ENCODE data around the gene BTG4. TPM values are rescaled to one million over a fixed set of nuclear protein-coding genes. Genes with fewer than 3 reads are reported as not detected.

BTG4 gene
- total RNA-seq, result not detected

- H3K4me3 Mint-ChIP-seq, result peak within 1 kb of the TSS; percentile 34
- peaks cover 48% of the 10 kb centered on the region for H3K27me3 Mint-ChIP-seq
- H3K36me3 Mint-ChIP-seq (ENCODE audit: low read depth), result no peaks in the 10 kb centered on the region
- peak; percentile 35 for ATAC-seq (replicated peaks)
- no peak within 1 kb of the TSS for H3K27ac Mint-ChIP-seq
- H3K4me1 Mint-ChIP-seq, result no peaks in the 10 kb centered on the region
- H3K9me3 Mint-ChIP-seq, result no peaks in the 10 kb centered on the region
Observed at GRCh38 chr11:111512296-111513239, at the start of gene BTG4. TSS of gene BTG4 (minus strand) at chr11:111512386. CDS start at chr11:111498776, 13,610 bp downstream.

DNA sequence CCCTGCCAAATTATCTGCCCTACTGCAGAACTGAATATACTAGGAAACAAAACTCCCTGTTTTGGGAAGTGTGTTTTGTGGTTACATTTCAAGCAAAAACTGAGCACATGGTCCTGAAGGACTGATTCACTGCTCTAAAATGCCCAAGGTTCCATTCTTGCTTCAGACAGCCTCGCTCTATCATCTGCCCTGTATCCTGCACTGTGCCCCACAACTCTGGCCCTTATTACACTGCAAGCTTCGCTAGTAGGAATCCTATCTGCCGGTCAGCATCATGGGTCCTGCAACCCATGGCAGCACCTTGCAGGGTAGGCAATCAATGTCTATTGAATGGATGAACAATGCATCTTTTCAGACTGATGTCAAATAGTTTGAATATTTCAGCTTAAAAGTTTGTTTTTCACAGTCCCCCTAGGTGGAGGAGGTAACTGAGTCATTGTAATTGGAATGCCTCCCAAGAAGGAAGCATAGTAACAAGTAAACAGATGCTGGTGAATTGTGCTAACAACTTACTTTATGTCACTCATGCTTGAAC lies 49.7 kb upstream of the BTG4 start:
- Mint-ChIP-seq H3K27me3 (peaks cover 3% of the 10 kb centered on the region), H3K36me3 (ENCODE audit: low read depth) (no peaks in the 10 kb centered on the region), H3K4me3 (no peak overlapping the region), H3K27ac (no peak overlapping the region), H3K9me3 (no peaks in the 10 kb centered on the region), H3K4me1 (no peaks in the 10 kb centered on the region)
- no peak for ATAC-seq (replicated peaks)

DNA sequence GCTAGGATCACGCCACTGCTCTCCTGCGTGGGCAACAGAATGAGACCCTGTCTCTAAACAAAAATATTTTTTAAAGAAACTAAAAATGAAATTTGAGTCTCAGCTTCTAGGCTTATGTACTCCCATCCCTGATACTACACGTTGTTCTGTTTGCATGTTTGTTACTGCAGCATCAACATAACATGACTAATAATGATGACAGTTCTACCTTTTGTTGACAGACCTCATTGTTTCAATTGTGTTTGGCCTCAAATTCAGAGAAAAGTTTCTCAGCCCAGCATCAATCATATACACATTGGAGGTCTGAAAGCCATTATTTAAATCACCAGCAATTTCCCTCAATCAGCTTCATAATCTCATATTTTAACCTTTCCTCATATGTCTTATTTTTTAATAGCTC lies 49.1 kb upstream of the BTG4 start:
- no peak overlapping the region for H3K27ac Mint-ChIP-seq

DNA sequence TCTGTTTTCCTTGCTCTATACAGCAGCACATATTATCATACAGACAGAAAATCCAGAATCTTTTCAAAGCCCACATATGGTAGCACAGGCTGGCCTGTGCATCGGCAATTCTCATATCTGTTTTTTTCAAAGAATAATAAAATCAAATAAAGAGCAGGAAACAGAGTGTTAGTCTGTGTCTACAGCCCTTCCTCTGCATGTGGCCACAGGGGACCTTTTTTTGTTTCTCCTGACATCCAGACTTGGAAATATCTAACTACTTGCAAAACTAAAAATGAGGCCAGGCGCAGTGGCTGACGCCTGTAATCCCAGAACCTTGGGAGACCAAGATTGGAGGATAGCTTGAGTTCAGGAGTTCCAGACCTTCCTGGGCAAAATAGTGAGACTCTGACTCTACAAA lies 48.6 kb upstream of the BTG4 start:
- no peaks in the 10 kb centered on the region for H3K36me3 Mint-ChIP-seq (ENCODE audit: low read depth)
- H3K4me1 Mint-ChIP-seq, result no peaks in the 10 kb centered on the region
- H3K27me3 Mint-ChIP-seq, result peaks cover 3% of the 10 kb centered on the region
- no peak overlapping the region for H3K4me3 Mint-ChIP-seq
- H3K27ac Mint-ChIP-seq, result no peak overlapping the region
- ATAC-seq (replicated peaks), result no peak
- H3K9me3 Mint-ChIP-seq, result no peaks in the 10 kb centered on the region

More for the DNA sequence above, 49.1 kb upstream of the BTG4 start:
- no peak overlapping the region for H3K4me3 Mint-ChIP-seq
- H3K4me1 Mint-ChIP-seq, result no peaks in the 10 kb centered on the region
- no peaks in the 10 kb centered on the region for H3K9me3 Mint-ChIP-seq
- no peaks in the 10 kb centered on the region for H3K36me3 Mint-ChIP-seq (ENCODE audit: low read depth)
- peaks cover 3% of the 10 kb centered on the region for H3K27me3 Mint-ChIP-seq
- no peak for ATAC-seq (replicated peaks)

- Mint-ChIP-seq H3K4me3 (no peak overlapping the region), H3K27me3 (peaks cover 9% of the 10 kb centered on the region), H3K4me1 (no peaks in the 10 kb centered on the region), H3K36me3 (ENCODE audit: low read depth) (no peaks in the 10 kb centered on the region), H3K9me3 (no peaks in the 10 kb centered on the region), H3K27ac (no peak overlapping the region)
- no peak for ATAC-seq (replicated peaks)
Observed at GRCh38 chr11:111559800-111560464, 47.7 kb upstream of the BTG4 start.

GRCh38 chr11:111557425-111558111 lies 45.4 kb upstream of the BTG4 start:
- Mint-ChIP-seq H3K27me3 (peaks cover 19% of the 10 kb centered on the region), H3K4me3 (no peak overlapping the region), H3K27ac (no peak overlapping the region), H3K4me1 (no peaks in the 10 kb centered on the region), H3K36me3 (ENCODE audit: low read depth) (no peaks in the 10 kb centered on the region), H3K9me3 (no peaks in the 10 kb centered on the region)
- ATAC-seq (replicated peaks), result no peak

DNA sequence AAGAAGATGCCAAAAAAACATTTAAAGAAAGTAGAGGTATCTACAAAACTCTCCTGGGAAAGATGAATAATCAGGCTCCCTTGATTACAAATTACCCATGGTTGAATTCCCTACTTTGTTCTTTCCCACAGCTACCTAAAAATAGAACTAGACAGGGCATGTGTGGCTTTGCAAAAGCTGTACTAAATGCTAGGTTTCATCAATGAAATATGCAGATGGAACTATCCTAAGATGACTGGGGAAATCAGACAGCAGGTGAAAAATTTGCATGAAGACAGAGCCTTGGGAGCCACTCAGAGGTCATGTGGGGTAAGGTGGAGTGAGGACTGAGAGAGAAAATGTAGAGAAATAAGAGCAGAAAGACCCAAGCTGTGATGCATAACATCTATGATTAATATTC lies 43.1 kb upstream of the BTG4 start:
- no peaks in the 10 kb centered on the region for H3K36me3 Mint-ChIP-seq (ENCODE audit: low read depth)
- no peaks in the 10 kb centered on the region for H3K4me1 Mint-ChIP-seq
- peaks cover 35% of the 10 kb centered on the region for H3K27me3 Mint-ChIP-seq
- H3K9me3 Mint-ChIP-seq, result no peaks in the 10 kb centered on the region
- H3K27ac Mint-ChIP-seq, result no peak overlapping the region
- H3K4me3 Mint-ChIP-seq, result no peak overlapping the region
- no peak for ATAC-seq (replicated peaks)

GRCh38 chr11:111554532-111554931 lies 42.3 kb upstream of the BTG4 start:
- Mint-ChIP-seq H3K36me3 (ENCODE audit: low read depth) (no peaks in the 10 kb centered on the region), H3K9me3 (no peaks in the 10 kb centered on the region), H3K27me3 (peaks cover 37% of the 10 kb centered on the region), H3K4me3 (no peak overlapping the region), H3K27ac (no peak overlapping the region), H3K4me1 (no peaks in the 10 kb centered on the region)
- peak; percentile 34 for ATAC-seq (replicated peaks)

GRCh38 chr11:111550258-111550657 lies 38.1 kb upstream of the BTG4 start:
- no peak for ATAC-seq (replicated peaks)
- no peaks in the 10 kb centered on the region for H3K9me3 Mint-ChIP-seq
- H3K27ac Mint-ChIP-seq, result no peak overlapping the region
- peaks cover 51% of the 10 kb centered on the region for H3K27me3 Mint-ChIP-seq
- no peaks in the 10 kb centered on the region for H3K36me3 Mint-ChIP-seq (ENCODE audit: low read depth)
- no peaks in the 10 kb centered on the region for H3K4me1 Mint-ChIP-seq
- no peak overlapping the region for H3K4me3 Mint-ChIP-seq

DNA sequence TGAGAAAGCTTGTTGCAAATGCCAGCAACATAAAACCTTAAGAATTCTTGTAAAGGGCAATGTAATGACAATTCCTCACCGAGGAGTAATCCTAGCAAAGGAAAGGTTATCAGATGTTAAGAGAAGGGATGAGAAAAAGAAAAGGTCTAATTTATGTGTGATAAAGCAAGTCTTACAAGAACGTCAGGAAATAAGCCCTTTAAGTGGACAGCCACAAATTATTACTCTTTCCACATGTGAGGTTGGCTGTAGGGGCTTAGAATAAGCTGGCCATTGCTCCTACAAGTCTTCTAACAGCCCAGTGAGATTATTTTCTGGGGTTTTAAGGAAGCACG lies 37.6 kb upstream of the BTG4 start:
- H3K4me1 Mint-ChIP-seq, result no peaks in the 10 kb centered on the region
- H3K36me3 Mint-ChIP-seq (ENCODE audit: low read depth), result no peaks in the 10 kb centered on the region
- no peak overlapping the region for H3K4me3 Mint-ChIP-seq
- no peak overlapping the region for H3K27ac Mint-ChIP-seq
- no peaks in the 10 kb centered on the region for H3K9me3 Mint-ChIP-seq
- H3K27me3 Mint-ChIP-seq, result peaks cover 49% of the 10 kb centered on the region
- no peak for ATAC-seq (replicated peaks)

- H3K4me1 Mint-ChIP-seq, result no peaks in the 10 kb centered on the region
- ATAC-seq (replicated peaks), result no peak
- no peak overlapping the region for H3K27ac Mint-ChIP-seq
- H3K9me3 Mint-ChIP-seq, result no peaks in the 10 kb centered on the region
- no peak overlapping the region for H3K4me3 Mint-ChIP-seq
- H3K27me3 Mint-ChIP-seq, result peaks cover 48% of the 10 kb centered on the region
- no peaks in the 10 kb centered on the region for H3K36me3 Mint-ChIP-seq (ENCODE audit: low read depth)
Observed at GRCh38 chr11:111549196-111549868, 37.1 kb upstream of the BTG4 start.

DNA sequence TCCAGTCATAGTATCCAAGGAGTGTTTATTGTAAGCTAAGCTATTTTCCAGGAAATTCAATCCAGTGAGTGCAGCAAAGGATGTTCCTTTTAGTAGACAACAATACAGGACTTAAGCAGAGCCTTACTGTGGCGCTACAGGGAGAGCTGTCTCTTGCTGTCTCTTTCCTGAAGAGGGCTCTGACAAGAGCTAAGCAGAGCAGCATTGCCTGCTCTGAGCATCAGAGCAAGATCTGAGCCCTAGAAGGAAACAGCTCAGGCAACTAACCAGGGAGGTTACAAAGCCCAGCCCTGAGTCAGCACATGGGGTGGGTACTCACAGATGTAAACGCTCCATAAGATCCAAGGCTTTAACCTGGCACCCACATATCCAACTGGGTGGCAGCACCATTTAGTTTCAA lies 36.3 kb upstream of the BTG4 start:
- no peaks in the 10 kb centered on the region for H3K4me1 Mint-ChIP-seq
- no peak overlapping the region for H3K4me3 Mint-ChIP-seq
- H3K27ac Mint-ChIP-seq, result no peak overlapping the region
- H3K36me3 Mint-ChIP-seq (ENCODE audit: low read depth), result no peaks in the 10 kb centered on the region
- no peaks in the 10 kb centered on the region for H3K9me3 Mint-ChIP-seq
- H3K27me3 Mint-ChIP-seq, result peaks cover 43% of the 10 kb centered on the region
- no peak for ATAC-seq (replicated peaks)

DNA sequence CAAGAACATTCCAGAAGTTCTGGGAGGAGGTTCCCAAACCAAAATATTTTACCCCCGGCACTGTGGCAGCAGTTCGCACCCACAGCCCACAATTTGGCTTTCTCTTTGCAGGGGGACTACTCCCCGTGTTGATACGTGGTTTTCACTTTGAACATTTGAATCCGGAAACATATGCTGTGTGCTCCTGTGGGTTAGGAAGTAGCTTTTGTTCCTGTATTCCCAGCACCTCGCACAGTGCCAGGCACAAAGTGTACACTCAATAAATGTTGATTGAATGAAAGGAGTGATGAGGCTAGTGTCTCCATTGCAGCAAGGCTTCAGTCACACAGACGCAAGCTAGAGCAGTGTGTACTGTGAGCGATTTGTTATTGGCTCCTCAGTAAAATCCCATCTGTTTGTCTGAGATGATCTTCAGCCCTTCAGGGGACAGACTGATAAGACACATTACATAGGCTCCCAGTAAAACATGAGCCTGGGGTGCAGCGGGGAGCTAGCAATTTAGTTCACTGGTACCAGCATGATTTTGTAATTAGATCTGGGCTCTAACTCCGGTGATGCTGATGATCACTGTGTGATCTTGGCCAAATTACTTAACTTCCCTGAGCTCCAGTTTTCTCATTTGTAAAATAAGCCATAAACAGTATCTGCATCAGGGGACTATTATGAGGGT lies 30.6 kb upstream of the BTG4 start:
- Mint-ChIP-seq H3K27ac (no peak overlapping the region), H3K27me3 (peaks cover 44% of the 10 kb centered on the region), H3K9me3 (no peaks in the 10 kb centered on the region), H3K36me3 (ENCODE audit: low read depth) (no peaks in the 10 kb centered on the region), H3K4me1 (peaks cover 5% of the 10 kb centered on the region), H3K4me3 (no peak overlapping the region)
- no peak for ATAC-seq (replicated peaks)

Data from activated T-helper 17 cell treated with anti-CD3 and anti-CD28 coated beads, Interleukin-2, amount 50 U/mL, for 72 hours (primary cell).